Vagina (tissue), 2 donors: ENCODE results near the gene CNTNAP5. TPM values are rescaled to one million over a fixed set of nuclear protein-coding genes. Genes with fewer than 3 reads are reported as not detected.

Experiments
- DNase-seq, 2 donors: peaks; one replicate each; pipeline ENCODE4 v3.0.0-alpha.2; 2017; ENCODE audit errors: extremely low spot score in 2 of 2
- H3K27ac ChIP-seq: fragments of 200-600 bp; sonication (generic); one replicate; pipeline ENCODE4 v1.5.1; 2019
- H3K27me3 ChIP-seq: fragments of 200-600 bp; sonication (generic); one replicate; pipeline ENCODE4 v1.5.1; 2019
- H3K36me3 ChIP-seq, 2 donors: fragments of 200-600 bp; sonication (generic); one replicate each; pipeline ENCODE4 v1.5.1; 2017 to 2019
- H3K4me1 ChIP-seq: fragments of 200-600 bp; sonication (generic); one replicate; pipeline ENCODE4 v1.5.1; 2019
- H3K4me3 ChIP-seq, 2 donors: fragments of 200-600 bp; sonication (generic); 1 replicate in 1 of 2; 2 replicates in 1 of 2; pipeline ENCODE4 v1.5.1; 2016 to 2019
- H3K9me3 ChIP-seq: fragments of 200-600 bp; sonication (generic); one replicate; pipeline ENCODE4 v1.5.1; 2019
- POLR2A ChIP-seq, 2 donors: fragments of 450-650 bp; IDR thresholded peaks; one replicate each; pipeline ENCODE4 v1.6.1; 2017; ENCODE audit warnings: antibody characterized with exemption in 2 of 2, mild to moderate bottlenecking in 2 of 2, moderate library complexity in 2 of 2
- POLR2AphosphoS5 ChIP-seq, 2 donors: sonication (generic); formaldehyde crosslinking; IDR thresholded peaks; one replicate each; pipeline ENCODE4 v1.9.0; 2017; ENCODE audit warnings: antibody characterized with exemption in 2 of 2, mild to moderate bottlenecking in 2 of 2, low read depth in 1 of 2; ENCODE audit not compliant: insufficient read depth in 1 of 2
- intact Hi-C: fragments of 100-400 bp; cut with DNase I; formaldehyde crosslinking; loops from one replicate; pipeline ENCODE4 v1.15.1; 2023
- total RNA-seq: library from RNA; depleted of rRNA; stranded (reverse); fragments of >200 nt; gene quantifications from one replicate; pipeline ENCODE4 v1.2.3, GENCODE V29; 2016
- TF ChIP-seq, protein P1 (sequence below), 3 experiments: fragments of 450-650 bp in 2 of 3; fragments of 200-600 bp in 1 of 3; sonication (generic) in 1 of 3; IDR thresholded peaks; one replicate each; pipeline ENCODE4 v1.5.1; 2017 to 2019; ENCODE audit warnings: antibody characterized with exemption in 3 of 3, mild to moderate bottlenecking in 2 of 3, moderate library complexity in 2 of 3

CNTNAP5 gene
- total RNA-seq, 1 donor from 2014 or later, result not detected

DNA sequence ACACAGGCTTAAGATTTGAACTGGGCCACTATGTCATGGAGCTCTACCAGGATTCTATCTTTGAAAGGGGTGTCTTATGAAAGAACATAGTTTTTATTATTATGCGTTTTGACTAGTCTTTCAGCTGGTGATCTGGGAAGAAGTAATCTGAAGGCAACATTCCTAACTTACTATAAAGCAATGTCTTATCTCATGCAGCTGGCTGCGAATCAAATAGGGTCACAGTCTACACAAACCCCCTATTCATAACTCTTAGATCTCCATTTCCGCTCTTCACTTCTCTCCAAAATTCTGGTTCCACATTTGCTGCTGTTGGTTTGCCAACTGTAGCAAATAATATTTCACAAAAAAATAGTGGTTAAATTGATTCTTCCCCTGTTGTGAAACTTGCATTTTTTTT lies 813.3 kb downstream of the CNTNAP5 start:
- no peak for TF ChIP-seq POLR2A (IDR thresholded peaks at IDR 0.05)
- TF ChIP-seq POLR2AphosphoS5 (IDR thresholded peaks at IDR 0.05; ENCODE audit: insufficient read depth in 1 of 2, low read depth in 1 of 2), result no peak
- TF ChIP-seq, protein P1, sequence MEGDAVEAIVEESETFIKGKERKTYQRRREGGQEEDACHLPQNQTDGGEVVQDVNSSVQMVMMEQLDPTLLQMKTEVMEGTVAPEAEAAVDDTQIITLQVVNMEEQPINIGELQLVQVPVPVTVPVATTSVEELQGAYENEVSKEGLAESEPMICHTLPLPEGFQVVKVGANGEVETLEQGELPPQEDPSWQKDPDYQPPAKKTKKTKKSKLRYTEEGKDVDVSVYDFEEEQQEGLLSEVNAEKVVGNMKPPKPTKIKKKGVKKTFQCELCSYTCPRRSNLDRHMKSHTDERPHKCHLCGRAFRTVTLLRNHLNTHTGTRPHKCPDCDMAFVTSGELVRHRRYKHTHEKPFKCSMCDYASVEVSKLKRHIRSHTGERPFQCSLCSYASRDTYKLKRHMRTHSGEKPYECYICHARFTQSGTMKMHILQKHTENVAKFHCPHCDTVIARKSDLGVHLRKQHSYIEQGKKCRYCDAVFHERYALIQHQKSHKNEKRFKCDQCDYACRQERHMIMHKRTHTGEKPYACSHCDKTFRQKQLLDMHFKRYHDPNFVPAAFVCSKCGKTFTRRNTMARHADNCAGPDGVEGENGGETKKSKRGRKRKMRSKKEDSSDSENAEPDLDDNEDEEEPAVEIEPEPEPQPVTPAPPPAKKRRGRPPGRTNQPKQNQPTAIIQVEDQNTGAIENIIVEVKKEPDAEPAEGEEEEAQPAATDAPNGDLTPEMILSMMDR (IDR thresholded peaks at IDR 0.05), result no peak
- H3K4me1 ChIP-seq, result no peaks in the 10 kb centered on the region
- no peaks in the 10 kb centered on the region for H3K36me3 ChIP-seq
- intact Hi-C loops, result no loop called here
- H3K27me3 ChIP-seq, result no peaks in the 10 kb centered on the region
- no peak overlapping the region for H3K27ac ChIP-seq
- no peaks in the 10 kb centered on the region for H3K9me3 ChIP-seq
- DNase-seq, result no peak
- no peak overlapping the region for H3K4me3 ChIP-seq

GRCh38 chr2:124867247-124867646 lies 842.2 kb downstream of the CNTNAP5 start:
- DNase-seq, result no peak
- no peak overlapping the region for H3K27ac ChIP-seq
- no peaks in the 10 kb centered on the region for H3K4me1 ChIP-seq
- intact Hi-C loops, result no loop called here
- TF ChIP-seq, protein P1 (IDR thresholded peaks at IDR 0.05), result no peak
- TF ChIP-seq POLR2AphosphoS5 (IDR thresholded peaks at IDR 0.05; ENCODE audit: insufficient read depth in 1 of 2, low read depth in 1 of 2) (no peak), POLR2A (IDR thresholded peaks at IDR 0.05) (no peak)
- no peaks in the 10 kb centered on the region for H3K36me3 ChIP-seq
- no peaks in the 10 kb centered on the region for H3K27me3 ChIP-seq
- no peaks in the 10 kb centered on the region for H3K9me3 ChIP-seq
- no peak overlapping the region for H3K4me3 ChIP-seq

- no peak overlapping the region for H3K27ac ChIP-seq
- H3K4me1 ChIP-seq, result no peaks in the 10 kb centered on the region
- TF ChIP-seq, protein P1 (IDR thresholded peaks at IDR 0.05), result no peak
- no peak for TF ChIP-seq POLR2AphosphoS5 (IDR thresholded peaks at IDR 0.05; ENCODE audit: insufficient read depth in 1 of 2, low read depth in 1 of 2)
- no peak for TF ChIP-seq POLR2A (IDR thresholded peaks at IDR 0.05)
- H3K36me3 ChIP-seq, result no peaks in the 10 kb centered on the region
- intact Hi-C loops, result no loop called here
- DNase-seq, result no peak
- H3K4me3 ChIP-seq, result no peak overlapping the region
- H3K27me3 ChIP-seq, result no peaks in the 10 kb centered on the region
- H3K9me3 ChIP-seq, result no peaks in the 10 kb centered on the region
Observed at GRCh38 chr2:124874219-124874618, 849.1 kb downstream of the CNTNAP5 start.

GRCh38 chr2:124874676-124875075 lies 849.6 kb downstream of the CNTNAP5 start:
- Histone ChIP-seq H3K27me3 (no peaks in the 10 kb centered on the region), H3K36me3 (no peaks in the 10 kb centered on the region), H3K9me3 (no peaks in the 10 kb centered on the region), H3K4me3 (no peak overlapping the region), H3K27ac (no peak overlapping the region), H3K4me1 (no peaks in the 10 kb centered on the region)
- TF ChIP-seq POLR2A (IDR thresholded peaks at IDR 0.05) (no peak), POLR2AphosphoS5 (IDR thresholded peaks at IDR 0.05; ENCODE audit: insufficient read depth in 1 of 2, low read depth in 1 of 2) (no peak)
- TF ChIP-seq, protein P1 (IDR thresholded peaks at IDR 0.05), result no peak
- intact Hi-C loops, result no loop called here
- DNase-seq, result no peak

- no peaks in the 10 kb centered on the region for H3K4me1 ChIP-seq
- H3K27me3 ChIP-seq, result no peaks in the 10 kb centered on the region
- DNase-seq, result no peak
- TF ChIP-seq POLR2A (IDR thresholded peaks at IDR 0.05) (no peak), POLR2AphosphoS5 (IDR thresholded peaks at IDR 0.05; ENCODE audit: insufficient read depth in 1 of 2, low read depth in 1 of 2) (no peak)
- TF ChIP-seq, protein P1 (IDR thresholded peaks at IDR 0.05), result no peak
- no peak overlapping the region for H3K4me3 ChIP-seq
- H3K9me3 ChIP-seq, result no peaks in the 10 kb centered on the region
- no peaks in the 10 kb centered on the region for H3K36me3 ChIP-seq
- intact Hi-C loops, result no loop called here
- no peak overlapping the region for H3K27ac ChIP-seq
Observed at GRCh38 chr2:124875627-124876244, 850.6 kb downstream of the CNTNAP5 start.
